ENCODE results near the gene RHAG. TPM values are rescaled to one million over a fixed set of nuclear protein-coding genes. Genes with fewer than 3 reads are reported as not detected.

Gene RHAG
- total RNA-seq, 2 donors from 2014 or later, result not detected

DNA sequence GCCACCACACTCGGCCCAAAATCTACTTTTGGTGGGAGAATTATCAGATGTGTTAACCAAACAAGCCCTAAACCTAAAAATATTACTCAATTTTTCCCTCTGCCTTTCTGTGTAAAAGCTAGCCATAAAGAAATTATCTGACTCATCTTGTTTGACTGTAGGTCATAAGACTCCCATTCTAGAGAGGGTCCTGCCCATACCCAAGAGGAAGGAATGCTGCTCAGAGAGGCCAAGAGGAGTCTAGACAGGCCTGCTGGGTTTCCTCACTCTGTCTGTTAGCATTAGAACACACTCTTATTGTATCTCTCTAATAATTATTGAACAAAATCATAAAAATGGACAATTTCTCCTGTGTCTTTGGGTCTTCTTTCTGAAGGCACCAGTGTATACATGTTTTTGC lies 60.0 kb downstream of the RHAG start:
- no peaks in the 10 kb centered on the region for H3K4me1 ChIP-seq (ENCODE audit: control insufficient read depth in 1 of 2, low read depth in 2 of 2)
- TF ChIP-seq, protein P1, sequence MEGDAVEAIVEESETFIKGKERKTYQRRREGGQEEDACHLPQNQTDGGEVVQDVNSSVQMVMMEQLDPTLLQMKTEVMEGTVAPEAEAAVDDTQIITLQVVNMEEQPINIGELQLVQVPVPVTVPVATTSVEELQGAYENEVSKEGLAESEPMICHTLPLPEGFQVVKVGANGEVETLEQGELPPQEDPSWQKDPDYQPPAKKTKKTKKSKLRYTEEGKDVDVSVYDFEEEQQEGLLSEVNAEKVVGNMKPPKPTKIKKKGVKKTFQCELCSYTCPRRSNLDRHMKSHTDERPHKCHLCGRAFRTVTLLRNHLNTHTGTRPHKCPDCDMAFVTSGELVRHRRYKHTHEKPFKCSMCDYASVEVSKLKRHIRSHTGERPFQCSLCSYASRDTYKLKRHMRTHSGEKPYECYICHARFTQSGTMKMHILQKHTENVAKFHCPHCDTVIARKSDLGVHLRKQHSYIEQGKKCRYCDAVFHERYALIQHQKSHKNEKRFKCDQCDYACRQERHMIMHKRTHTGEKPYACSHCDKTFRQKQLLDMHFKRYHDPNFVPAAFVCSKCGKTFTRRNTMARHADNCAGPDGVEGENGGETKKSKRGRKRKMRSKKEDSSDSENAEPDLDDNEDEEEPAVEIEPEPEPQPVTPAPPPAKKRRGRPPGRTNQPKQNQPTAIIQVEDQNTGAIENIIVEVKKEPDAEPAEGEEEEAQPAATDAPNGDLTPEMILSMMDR (IDR thresholded peaks at IDR 0.05), result no peak
- H3K27ac ChIP-seq, result no peak overlapping the region
- no peak for DNase-seq (ENCODE audit: low spot score)
- no peak overlapping the region for H3K4me3 ChIP-seq
- no peaks in the 10 kb centered on the region for H3K27me3 ChIP-seq (replicated peaks; ENCODE audit: insufficient read depth)
- no peaks in the 10 kb centered on the region for H3K9me3 ChIP-seq
- ATAC-seq (ENCODE audit: insufficient number of reproducible peaks, low FRiP score, low read depth), result no peak
- no peaks in the 10 kb centered on the region for H3K36me3 ChIP-seq

DNA sequence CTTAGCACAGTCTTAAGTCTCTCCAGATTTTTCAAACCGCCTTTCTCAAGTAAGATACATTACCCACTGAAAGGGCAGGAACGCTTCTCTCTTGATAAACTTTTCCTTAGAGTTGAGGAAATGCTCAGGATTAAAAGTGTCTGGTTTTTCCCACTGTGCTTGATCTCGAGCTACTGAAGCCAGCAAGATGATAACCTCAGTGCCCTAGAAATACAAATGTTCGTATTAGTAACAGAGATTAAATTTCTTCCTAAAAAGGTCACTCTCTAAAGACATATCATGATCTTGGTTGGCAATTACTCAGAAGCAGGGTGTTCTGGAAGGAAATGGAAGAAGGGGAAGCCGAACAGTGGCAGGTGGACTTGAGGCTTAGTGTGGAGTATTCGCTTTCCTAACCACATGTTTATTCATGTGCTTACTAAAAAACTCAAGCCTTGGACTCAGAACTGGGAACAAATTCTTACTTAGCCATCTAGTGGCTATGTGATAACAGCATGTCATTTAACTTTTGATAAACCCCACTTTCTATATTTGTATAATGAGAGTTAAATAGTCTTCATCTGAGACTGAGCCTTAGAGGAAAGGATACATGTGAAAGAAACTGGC lies 66.1 kb downstream of the RHAG start:
- H3K4me3 ChIP-seq, result no peak overlapping the region
- TF ChIP-seq, protein P1 (IDR thresholded peaks at IDR 0.05), result no peak
- no peaks in the 10 kb centered on the region for H3K36me3 ChIP-seq
- no peak overlapping the region for H3K27ac ChIP-seq
- DNase-seq (ENCODE audit: low spot score) (no peak), ATAC-seq (ENCODE audit: insufficient number of reproducible peaks, low FRiP score, low read depth) (no peak)
- H3K4me1 ChIP-seq (ENCODE audit: control insufficient read depth in 1 of 2, low read depth in 2 of 2), result no peaks in the 10 kb centered on the region
- no peaks in the 10 kb centered on the region for H3K27me3 ChIP-seq (replicated peaks; ENCODE audit: insufficient read depth)
- H3K9me3 ChIP-seq, result no peaks in the 10 kb centered on the region

DNA sequence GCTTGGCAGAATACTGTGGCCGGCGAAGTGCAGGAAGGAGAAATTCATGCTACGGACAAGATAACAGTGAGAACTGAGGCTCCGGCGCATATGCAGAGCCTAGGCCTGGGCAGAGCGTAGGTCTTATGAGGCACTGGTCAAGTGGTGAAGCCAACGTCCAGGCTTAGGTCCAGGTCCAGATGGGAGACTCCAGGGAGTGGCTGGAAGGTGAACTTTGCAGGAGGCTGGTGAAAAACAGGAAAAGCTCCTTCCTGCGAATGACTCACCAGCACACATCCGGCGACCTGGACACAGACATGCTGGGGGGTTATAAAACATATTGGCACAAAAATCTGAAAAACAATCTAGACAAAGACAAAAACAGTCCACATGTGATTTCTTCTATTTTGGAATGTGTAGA lies 70.8 kb downstream of the RHAG start:
- DNase-seq (ENCODE audit: low spot score) (no peak), ATAC-seq (ENCODE audit: insufficient number of reproducible peaks, low FRiP score, low read depth) (no peak)
- Histone ChIP-seq H3K4me3 (no peak overlapping the region), H3K36me3 (no peaks in the 10 kb centered on the region), H3K9me3 (no peaks in the 10 kb centered on the region), H3K27ac (no peak overlapping the region), H3K4me1 (ENCODE audit: control insufficient read depth in 1 of 2, low read depth in 2 of 2) (no peaks in the 10 kb centered on the region), H3K27me3 (replicated peaks; ENCODE audit: insufficient read depth) (no peaks in the 10 kb centered on the region)
- TF ChIP-seq, protein P1 (IDR thresholded peaks at IDR 0.05), result no peak

DNA sequence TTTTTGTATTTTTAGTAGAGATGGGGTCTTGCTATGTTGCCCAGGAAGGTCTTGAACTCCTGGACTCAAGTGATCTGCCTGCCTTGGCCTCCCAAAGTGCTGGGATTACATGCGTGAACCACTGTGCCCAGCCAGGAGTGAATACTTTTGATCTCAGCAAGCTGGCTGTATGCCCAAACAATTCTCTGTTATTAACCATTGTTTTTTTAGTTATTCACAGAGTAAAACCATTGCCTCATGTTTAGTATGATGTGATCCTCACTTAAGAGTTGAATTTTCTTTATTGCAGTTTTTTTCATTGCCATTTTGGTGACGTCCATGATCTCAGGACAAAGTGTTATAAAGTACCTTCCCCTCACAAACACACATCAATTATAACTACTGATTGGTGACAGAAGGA lies 71.4 kb downstream of the RHAG start:
- no peak for DNase-seq (ENCODE audit: low spot score)
- no peaks in the 10 kb centered on the region for H3K27me3 ChIP-seq (replicated peaks; ENCODE audit: insufficient read depth)
- H3K9me3 ChIP-seq, result no peaks in the 10 kb centered on the region
- ATAC-seq (ENCODE audit: insufficient number of reproducible peaks, low FRiP score, low read depth), result no peak
- no peak overlapping the region for H3K27ac ChIP-seq
- H3K4me1 ChIP-seq (ENCODE audit: control insufficient read depth in 1 of 2, low read depth in 2 of 2), result no peaks in the 10 kb centered on the region
- no peaks in the 10 kb centered on the region for H3K36me3 ChIP-seq
- TF ChIP-seq, protein P1 (IDR thresholded peaks at IDR 0.05), result no peak
- no peak overlapping the region for H3K4me3 ChIP-seq

DNA sequence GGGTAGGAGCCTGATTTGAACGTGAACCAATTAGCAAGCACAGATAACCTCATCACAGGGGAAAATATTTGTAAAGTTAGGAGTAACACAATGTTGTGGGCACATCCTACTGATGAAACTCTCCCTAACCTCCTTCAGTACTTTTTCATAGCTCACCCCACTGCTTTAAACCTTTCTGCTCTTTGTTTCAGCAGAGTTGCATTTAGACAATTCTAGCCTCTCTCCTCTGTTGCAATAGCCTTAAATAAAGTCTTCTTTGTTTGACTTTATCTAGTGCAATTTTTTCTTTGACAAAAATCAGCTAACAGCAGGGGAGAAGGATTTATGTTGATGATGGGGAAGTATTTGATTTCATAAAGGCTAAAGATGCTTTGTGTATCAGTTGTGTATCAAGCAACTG lies 72.1 kb downstream of the RHAG start:
- Histone ChIP-seq H3K9me3 (no peaks in the 10 kb centered on the region), H3K27me3 (replicated peaks; ENCODE audit: insufficient read depth) (no peaks in the 10 kb centered on the region), H3K4me1 (ENCODE audit: control insufficient read depth in 1 of 2, low read depth in 2 of 2) (no peaks in the 10 kb centered on the region), H3K4me3 (no peak overlapping the region), H3K36me3 (no peaks in the 10 kb centered on the region), H3K27ac (no peak overlapping the region)
- TF ChIP-seq, protein P1 (IDR thresholded peaks at IDR 0.05), result no peak
- ATAC-seq (ENCODE audit: insufficient number of reproducible peaks, low FRiP score, low read depth) (no peak), DNase-seq (ENCODE audit: low spot score) (no peak)
